Esophagus squamous epithelium (tissue), 5 donors: Measurements from ENCODE around the gene PSMC4. TPM values are rescaled to one million over a fixed set of nuclear protein-coding genes. Genes with fewer than 3 reads are reported as not detected.

Experiments used
- DNase-seq: peaks from one replicate; lab custom pipeline; 2025; lab: John Stamatoyannopoulos, UW
- H3K27ac ChIP-seq, 4 donors: fragments of 200-600 bp; sonication (generic); one replicate each; pipeline ENCODE4 v1.5.1; 2016 to 2019; ENCODE audit warnings: mild to moderate bottlenecking in 1 of 4
- H3K27me3 ChIP-seq, 4 donors: fragments of 200-600 bp; sonication (generic); 1 replicate in 3 of 4; 2 replicates in 1 of 4; pipeline versions ENCODE4 v1.5.1 to v1.6.0; 2017 to 2021; ENCODE audit warnings: antibody characterized with exemption in 1 of 4
- H3K36me3 ChIP-seq, 3 donors: fragments of 200-600 bp; sonication (generic); one replicate each; pipeline ENCODE4 v1.5.1; 2016 to 2019
- H3K4me1 ChIP-seq, 3 donors: fragments of 200-600 bp; sonication (generic); one replicate each; pipeline ENCODE4 v1.5.1; 2017 to 2019
- H3K4me3 ChIP-seq, 4 donors: fragments of 200-600 bp; sonication (generic); 1 replicate in 3 of 4; 2 replicates in 1 of 4; pipeline ENCODE4 v1.5.1; 2016 to 2019; ENCODE audit warnings: mild to moderate bottlenecking in 2 of 4, moderate library complexity in 1 of 4
- H3K9me3 ChIP-seq, 3 donors: fragments of 200-600 bp; sonication (generic); one replicate each; pipeline ENCODE4 v1.5.1; 2016 to 2019
- CTCF ChIP-seq, 6 experiments: fragments of 450-650 bp in 4 of 6; fragments of 200-600 bp in 2 of 6; sonication (generic) in 2 of 6; IDR thresholded peaks; one replicate each; pipeline ENCODE4 v1.5.1; 2016 to 2019; ENCODE audit warnings: antibody characterized with exemption in 6 of 6, mild to moderate bottlenecking in 4 of 6, moderate library complexity in 4 of 6
- POLR2A ChIP-seq, 4 donors: fragments of 450-650 bp; IDR thresholded peaks; one replicate each; pipeline ENCODE4 v1.6.1; 2017; ENCODE audit warnings: antibody characterized with exemption in 4 of 4, mild to moderate bottlenecking in 4 of 4, moderate library complexity in 3 of 4
- WGBS, 2 donors: methylation state at CpG; one replicate each; pipeline ENCODE4 v1.1.5; 2018; 5-methylcytosine and 5-hydroxymethylcytosine counted together
- intact Hi-C: fragments of 100-400 bp; cut with DNase I; formaldehyde crosslinking; loops from one replicate; pipeline ENCODE4 v1.15.0; 2022
- total RNA-seq, 4 donors: library from RNA; depleted of rRNA; stranded (reverse); fragments of >200 nt; gene quantifications; one replicate each; pipeline ENCODE4 v1.1.0, GENCODE V29; 2016
- donor health status: DM: yes; HTN: yes; CAD: no.

PSMC4 gene
- total RNA-seq, 4 donors from 2014 or later = 80.1 to 112 (median 94.8) TPM

- Histone ChIP-seq H3K27me3 (peaks cover 0 to 6% (median 0%) of the 10 kb centered on the region in 4 donors), H3K9me3 (peaks cover 0 to 8% (median 0%) of the 10 kb centered on the region in 3 donors), H3K36me3 (no peaks in the 10 kb centered on the region), H3K4me3 (no peak overlapping the region), H3K4me1 (peaks cover 0 to 24% (median 7%) of the 10 kb centered on the region in 3 donors), H3K27ac (peak overlapping the region in 3 of 4 donors; percentile 21 to 59 (median 51))
- TF ChIP-seq CTCF (IDR thresholded peaks at IDR 0.05) = no peak
- no peak for TF ChIP-seq POLR2A (IDR thresholded peaks at IDR 0.05)
- intact Hi-C loops = no loop called here
- 90% methylated on average over 7 of the region's 7 CpGs for WGBS, 2 donors
- no peak for DNase-seq
Observed at GRCh38 chr19:39943586-39943985, 27.4 kb upstream of the PSMC4 start.

- WGBS, 2 donors = 51 to 63% methylated on average over 4 of the region's 4 CpGs
- Histone ChIP-seq H3K4me3 (no peak overlapping the region), H3K36me3 (no peaks in the 10 kb centered on the region), H3K9me3 (no peaks in the 10 kb centered on the region), H3K27ac (no peak overlapping the region), H3K27me3 (peaks cover 0 to 11% (median 0%) of the 10 kb centered on the region in 4 donors), H3K4me1 (peaks cover 0 to 21% (median 3%) of the 10 kb centered on the region in 3 donors)
- DNase-seq = no peak
- intact Hi-C loops = no loop called here
- TF ChIP-seq POLR2A (IDR thresholded peaks at IDR 0.05) (no peak), CTCF (IDR thresholded peaks at IDR 0.05) (no peak)
Observed at GRCh38 chr19:39946532-39946931, 24.4 kb upstream of the PSMC4 start.

GRCh38 chr19:39949026-39949747 is 21.8 kb upstream of the PSMC4 start:
- no peak for DNase-seq
- Histone ChIP-seq H3K27me3 (peaks cover 0 to 11% (median 0%) of the 10 kb centered on the region in 4 donors), H3K4me3 (no peak overlapping the region), H3K27ac (no peak overlapping the region), H3K36me3 (no peaks in the 10 kb centered on the region), H3K4me1 (peaks cover 0 to 31% (median 8%) of the 10 kb centered on the region in 3 donors), H3K9me3 (no peaks in the 10 kb centered on the region)
- 84 to 100% methylated on average over 1 to 2 of the region's 2 CpGs for WGBS, 2 donors
- TF ChIP-seq POLR2A (IDR thresholded peaks at IDR 0.05) (no peak), CTCF (IDR thresholded peaks at IDR 0.05) (no peak)
- intact Hi-C loops = no loop called here

- intact Hi-C loops = no loop called here
- H3K27ac ChIP-seq = no peak overlapping the region
- peaks cover 0 to 23% (median 8%) of the 10 kb centered on the region in 3 donors for H3K4me1 ChIP-seq
- no peak for TF ChIP-seq POLR2A (IDR thresholded peaks at IDR 0.05)
- no peak for TF ChIP-seq CTCF (IDR thresholded peaks at IDR 0.05)
- no peak for DNase-seq
- peaks cover 0 to 11% (median 0%) of the 10 kb centered on the region in 4 donors for H3K27me3 ChIP-seq
- H3K4me3 ChIP-seq = no peak overlapping the region
- no peaks in the 10 kb centered on the region for H3K36me3 ChIP-seq
- no peaks in the 10 kb centered on the region for H3K9me3 ChIP-seq
- WGBS, 2 donors = 86 to 100% methylated on average over 1 to 2 of the region's 2 CpGs
Observed at GRCh38 chr19:39951065-39951650, 19.8 kb upstream of the PSMC4 start.

- Histone ChIP-seq H3K4me1 (peaks cover 0 to 23% (median 8%) of the 10 kb centered on the region in 3 donors), H3K36me3 (no peaks in the 10 kb centered on the region), H3K9me3 (no peaks in the 10 kb centered on the region), H3K4me3 (no peak overlapping the region), H3K27ac (peak overlapping the region in 1 of 4 donors; percentile 32), H3K27me3 (peaks cover 0 to 11% (median 0%) of the 10 kb centered on the region in 4 donors)
- TF ChIP-seq POLR2A (IDR thresholded peaks at IDR 0.05) (no peak), CTCF (IDR thresholded peaks at IDR 0.05) (no peak)
- WGBS, 2 donors = 18 to 26% methylated on average over 3 of the region's 3 CpGs
- DNase-seq = no peak
- intact Hi-C loops = no loop called here
Observed at GRCh38 chr19:39951686-39952085, 19.3 kb upstream of the PSMC4 start.
